ENCODE data around the gene NSDHL. TPM values are rescaled to one million over a fixed set of nuclear protein-coding genes. Genes with fewer than 3 reads are reported as not detected.

NSDHL gene
- total and polyA plus RNA-seq, 7 donors: 6.1 to 32.5 (median 9.9) TPM

- no peak for DNase-seq
- Histone ChIP-seq H3K36me3 (no peaks in the 10 kb centered on the region), H3K4me3 (no peak overlapping the region), H3K4me1 (no peaks in the 10 kb centered on the region), H3K9me3 (no peaks in the 10 kb centered on the region), H3K27me3 (no peaks in the 10 kb centered on the region), H3K27ac (no peak overlapping the region)
- intact Hi-C loops (cut with DNase I): no loop called here
- WGBS, 2 donors: 69 to 85% methylated on average over 6 of the region's 6 CpGs
- TF ChIP-seq POLR2A (IDR thresholded peaks at IDR 0.05): no peak
- no peak for TF ChIP-seq POLR2AphosphoS5 (IDR thresholded peaks at IDR 0.05)
- TF ChIP-seq EP300 (IDR thresholded peaks at IDR 0.05): no peak
- TF ChIP-seq CTCF (IDR thresholded peaks at IDR 0.05): no peak
Measured at GRCh38 chrX:152884171-152884570, 53.3 kb downstream of the NSDHL start.

- no peaks in the 10 kb centered on the region for H3K9me3 ChIP-seq
- 34 to 56% methylated on average over 3 of the region's 3 CpGs for WGBS, 2 donors
Measured at GRCh38 chrX:152886716-152887115, 55.9 kb downstream of the NSDHL start.

GRCh38 chrX:152892499-152892898, 61.6 kb downstream of the NSDHL start:
- intact Hi-C loops (cut with DNase I): no loop called here
- H3K27ac ChIP-seq: no peak overlapping the region
- no peak for DNase-seq
- peaks cover 0 to 4% (median 0%) of the 10 kb centered on the region in 3 donors for H3K27me3 ChIP-seq
- TF ChIP-seq EP300 (IDR thresholded peaks at IDR 0.05) (no peak), CTCF (IDR thresholded peaks at IDR 0.05) (no peak), POLR2A (IDR thresholded peaks at IDR 0.05) (no peak), POLR2AphosphoS5 (IDR thresholded peaks at IDR 0.05) (no peak)
- no peaks in the 10 kb centered on the region for H3K4me1 ChIP-seq
- H3K9me3 ChIP-seq: no peaks in the 10 kb centered on the region
- no peaks in the 10 kb centered on the region for H3K36me3 ChIP-seq
- WGBS, 2 donors: 84 to 88% methylated on average over 4 of the region's 4 CpGs
- no peak overlapping the region for H3K4me3 ChIP-seq

More at GRCh38 chrX:152886716-152887115, 55.9 kb downstream of the NSDHL start:
- no peak overlapping the region for H3K27ac ChIP-seq
- H3K4me3 ChIP-seq: no peak overlapping the region
- no peak for DNase-seq
- H3K36me3 ChIP-seq: no peaks in the 10 kb centered on the region
- no peaks in the 10 kb centered on the region for H3K4me1 ChIP-seq
- H3K27me3 ChIP-seq: no peaks in the 10 kb centered on the region
- no peak for TF ChIP-seq CTCF (IDR thresholded peaks at IDR 0.05)
- no peak for TF ChIP-seq EP300 (IDR thresholded peaks at IDR 0.05)
- TF ChIP-seq POLR2A (IDR thresholded peaks at IDR 0.05): no peak
- no peak for TF ChIP-seq POLR2AphosphoS5 (IDR thresholded peaks at IDR 0.05)
- intact Hi-C loops (cut with DNase I): no loop called here

GRCh38 chrX:152892999-152893891, 62.4 kb downstream of the NSDHL start:
- 72 to 88% methylated on average over 22 of the region's 22 CpGs for WGBS, 2 donors
- Histone ChIP-seq H3K27ac (no peak overlapping the region), H3K9me3 (no peaks in the 10 kb centered on the region), H3K27me3 (peaks cover 0 to 8% (median 0%) of the 10 kb centered on the region in 3 donors), H3K4me3 (no peak overlapping the region), H3K36me3 (no peaks in the 10 kb centered on the region), H3K4me1 (no peaks in the 10 kb centered on the region)
- TF ChIP-seq CTCF (IDR thresholded peaks at IDR 0.05) (no peak), POLR2A (IDR thresholded peaks at IDR 0.05) (no peak), EP300 (IDR thresholded peaks at IDR 0.05) (no peak), POLR2AphosphoS5 (IDR thresholded peaks at IDR 0.05) (no peak)
- DNase-seq: peak; percentile 41
- intact Hi-C loops (cut with DNase I): no loop called here

Measured in sigmoid colon (tissue), 7 donors.